ENCODE measurements around the gene ITIH2.
A peak's percentile ranks its signal among the peaks of the same experiment; 100 is the strongest.
"Not testable (repeated sequence)": the region's sequence is repeated elsewhere in the genome, so short reads cannot be mapped to it uniquely, and the experiment has no call there.

ITIH2 gene

GRCh38 chr10:7703140-7703539 is at the start of gene ITIH2:
ITIH2 (plus strand) TSS chr10:7703316; CDS start chr10:7703435, 119 bp downstream.
- DNase-seq (ENCODE audit: low read depth, low spot score) = no peak
- Histone ChIP-seq H3K36me3 (ENCODE audit: control insufficient read depth, insufficient read depth, low read length) (no peaks in the 10 kb centered on the region), H3K27ac (ENCODE audit: low read length) (no peak within 1 kb of the TSS), H3K4me3 (ENCODE audit: low read length) (no peak within 1 kb of the TSS), H3K27me3 (ENCODE audit: control insufficient read depth, insufficient read depth, low read length) (no peaks in the 10 kb centered on the region), H3K4me1 (ENCODE audit: control insufficient read depth, insufficient read depth, low read length) (no peaks in the 10 kb centered on the region), H3K9me3 (ENCODE audit: control insufficient read depth, insufficient read depth, low read length) (no peaks in the 10 kb centered on the region)
- WGBS (ENCODE audit: insufficient coverage, insufficient read length) = no CpG with 5 or more reads among the region's 4 CpGs

- no CpG with 5 or more reads among the region's 11 CpGs for WGBS (ENCODE audit: insufficient coverage, insufficient read length)
- H3K27me3 ChIP-seq (ENCODE audit: control insufficient read depth, insufficient read depth, low read length); H3K9me3 ChIP-seq (ENCODE audit: control insufficient read depth, insufficient read depth, low read length): not testable (repeated sequence)
Measured at GRCh38 chr10:7657079-7657478, 46.0 kb upstream of the ITIH2 start.

GRCh38 chr10:7657552-7657951 is 45.6 kb upstream of the ITIH2 start:
- DNase-seq (ENCODE audit: low read depth, low spot score) = no peak
- H3K9me3 ChIP-seq (ENCODE audit: control insufficient read depth, insufficient read depth, low read length) = no peaks in the 10 kb centered on the region
- no peaks in the 10 kb centered on the region for H3K36me3 ChIP-seq (ENCODE audit: control insufficient read depth, insufficient read depth, low read length)
- no peaks in the 10 kb centered on the region for H3K27me3 ChIP-seq (ENCODE audit: control insufficient read depth, insufficient read depth, low read length)
- H3K4me3 ChIP-seq (ENCODE audit: low read length) = no peak overlapping the region
- H3K27ac ChIP-seq (ENCODE audit: low read length) = no peak overlapping the region
- no peaks in the 10 kb centered on the region for H3K4me1 ChIP-seq (ENCODE audit: control insufficient read depth, insufficient read depth, low read length)
- WGBS (ENCODE audit: insufficient coverage, insufficient read length) = no CpG with 5 or more reads among the region's 2 CpGs

More at GRCh38 chr10:7657079-7657478, 46.0 kb upstream of the ITIH2 start:
- H3K4me1 ChIP-seq (ENCODE audit: control insufficient read depth, insufficient read depth, low read length); H3K4me3 ChIP-seq (ENCODE audit: low read length); H3K36me3 ChIP-seq (ENCODE audit: control insufficient read depth, insufficient read depth, low read length); H3K27ac ChIP-seq (ENCODE audit: low read length); DNase-seq (ENCODE audit: low read depth, low spot score): not testable (repeated sequence)

GRCh38 chr10:7659560-7659959 is 43.6 kb upstream of the ITIH2 start:
- no peak overlapping the region for H3K27ac ChIP-seq (ENCODE audit: low read length)
- no peak overlapping the region for H3K4me3 ChIP-seq (ENCODE audit: low read length)
- H3K9me3 ChIP-seq (ENCODE audit: control insufficient read depth, insufficient read depth, low read length) = no peaks in the 10 kb centered on the region
- H3K4me1 ChIP-seq (ENCODE audit: control insufficient read depth, insufficient read depth, low read length) = no peaks in the 10 kb centered on the region
- no peaks in the 10 kb centered on the region for H3K36me3 ChIP-seq (ENCODE audit: control insufficient read depth, insufficient read depth, low read length)
- no peaks in the 10 kb centered on the region for H3K27me3 ChIP-seq (ENCODE audit: control insufficient read depth, insufficient read depth, low read length)
- no peak for DNase-seq (ENCODE audit: low read depth, low spot score)
- WGBS (ENCODE audit: insufficient coverage, insufficient read length) = no CpG with 5 or more reads among the region's 4 CpGs

- Histone ChIP-seq H3K4me3 (ENCODE audit: low read length) (no peak overlapping the region), H3K36me3 (ENCODE audit: control insufficient read depth, insufficient read depth, low read length) (no peaks in the 10 kb centered on the region), H3K27me3 (ENCODE audit: control insufficient read depth, insufficient read depth, low read length) (peaks cover 8% of the 10 kb centered on the region; the same call in 1 of the 2 replicates), H3K27ac (ENCODE audit: low read length) (no peak overlapping the region), H3K4me1 (ENCODE audit: control insufficient read depth, insufficient read depth, low read length) (no peaks in the 10 kb centered on the region), H3K9me3 (ENCODE audit: control insufficient read depth, insufficient read depth, low read length) (no peaks in the 10 kb centered on the region)
- WGBS (ENCODE audit: insufficient coverage, insufficient read length) = no CpG with 5 or more reads among the region's 5 CpGs
- DNase-seq (ENCODE audit: low read depth, low spot score) = no peak
Measured at GRCh38 chr10:7662522-7662921, 40.6 kb upstream of the ITIH2 start.

GRCh38 chr10:7664707-7665106 is 38.4 kb upstream of the ITIH2 start:
- Histone ChIP-seq H3K9me3 (ENCODE audit: control insufficient read depth, insufficient read depth, low read length) (no peaks in the 10 kb centered on the region), H3K4me1 (ENCODE audit: control insufficient read depth, insufficient read depth, low read length) (no peaks in the 10 kb centered on the region), H3K27me3 (ENCODE audit: control insufficient read depth, insufficient read depth, low read length) (peaks cover 8% of the 10 kb centered on the region; the same call in 1 of the 2 replicates), H3K4me3 (ENCODE audit: low read length) (no peak overlapping the region), H3K27ac (ENCODE audit: low read length) (no peak overlapping the region), H3K36me3 (ENCODE audit: control insufficient read depth, insufficient read depth, low read length) (no peaks in the 10 kb centered on the region)
- WGBS (ENCODE audit: insufficient coverage, insufficient read length) = no CpG with 5 or more reads among the region's 2 CpGs
- no peak for DNase-seq (ENCODE audit: low read depth, low spot score)

GRCh38 chr10:7665767-7666166 is 37.3 kb upstream of the ITIH2 start:
- Histone ChIP-seq H3K36me3 (ENCODE audit: control insufficient read depth, insufficient read depth, low read length) (no peaks in the 10 kb centered on the region), H3K27me3 (ENCODE audit: control insufficient read depth, insufficient read depth, low read length) (peaks cover 8% of the 10 kb centered on the region; the same call in 1 of the 2 replicates), H3K4me3 (ENCODE audit: low read length) (peak overlapping the region; percentile 65; the same call in 1 of the 2 replicates), H3K4me1 (ENCODE audit: control insufficient read depth, insufficient read depth, low read length) (no peaks in the 10 kb centered on the region), H3K27ac (ENCODE audit: low read length) (no peak overlapping the region), H3K9me3 (ENCODE audit: control insufficient read depth, insufficient read depth, low read length) (no peaks in the 10 kb centered on the region)
- WGBS (ENCODE audit: insufficient coverage, insufficient read length) = no CpG with 5 or more reads among the region's 6 CpGs
- no peak for DNase-seq (ENCODE audit: low read depth, low spot score)

- WGBS (ENCODE audit: insufficient coverage, insufficient read length) = no CpG with 5 or more reads among the region's 54 CpGs
- H3K9me3 ChIP-seq (ENCODE audit: control insufficient read depth, insufficient read depth, low read length) = no peaks in the 10 kb centered on the region
- no peak for DNase-seq (ENCODE audit: low read depth, low spot score)
- H3K4me3 ChIP-seq (ENCODE audit: low read length) = peak within 1 kb of the TSS; percentile 69
- no peaks in the 10 kb centered on the region for H3K4me1 ChIP-seq (ENCODE audit: control insufficient read depth, insufficient read depth, low read length)
- no peak within 1 kb of the TSS for H3K27ac ChIP-seq (ENCODE audit: low read length)
- H3K36me3 ChIP-seq (ENCODE audit: control insufficient read depth, insufficient read depth, low read length) = no peaks in the 10 kb centered on the region
- H3K27me3 ChIP-seq (ENCODE audit: control insufficient read depth, insufficient read depth, low read length) = peaks cover 8% of the 10 kb centered on the region; the same call in 1 of the 2 replicates
Measured at GRCh38 chr10:7666253-7667023, 36.7 kb upstream of the ITIH2 start, which contains the start of gene ITIH5. ITIH5 (minus strand) TSS chr10:7666966; CDS start chr10:7666892, 74 bp downstream.

- Histone ChIP-seq H3K27me3 (ENCODE audit: control insufficient read depth, insufficient read depth, low read length) (peaks cover 8% of the 10 kb centered on the region), H3K36me3 (ENCODE audit: control insufficient read depth, insufficient read depth, low read length) (no peaks in the 10 kb centered on the region), H3K4me3 (ENCODE audit: low read length) (peak overlapping the region; percentile 69), H3K27ac (ENCODE audit: low read length) (no peak overlapping the region), H3K9me3 (ENCODE audit: control insufficient read depth, insufficient read depth, low read length) (no peaks in the 10 kb centered on the region), H3K4me1 (ENCODE audit: control insufficient read depth, insufficient read depth, low read length) (no peaks in the 10 kb centered on the region)
- WGBS (ENCODE audit: insufficient coverage, insufficient read length) = no CpG with 5 or more reads among the region's 44 CpGs
- DNase-seq (ENCODE audit: low read depth, low spot score) = no peak
Measured at GRCh38 chr10:7667262-7668141, 35.6 kb upstream of the ITIH2 start.

GRCh38 chr10:7670157-7670556 is 33.0 kb upstream of the ITIH2 start:
- DNase-seq (ENCODE audit: low read depth, low spot score) = no peak
- H3K27ac ChIP-seq (ENCODE audit: low read length) = no peak overlapping the region
- H3K36me3 ChIP-seq (ENCODE audit: control insufficient read depth, insufficient read depth, low read length) = no peaks in the 10 kb centered on the region
- peaks cover 8% of the 10 kb centered on the region for H3K27me3 ChIP-seq (ENCODE audit: control insufficient read depth, insufficient read depth, low read length)
- H3K4me3 ChIP-seq (ENCODE audit: low read length) = no peak overlapping the region
- H3K4me1 ChIP-seq (ENCODE audit: control insufficient read depth, insufficient read depth, low read length) = no peaks in the 10 kb centered on the region
- WGBS (ENCODE audit: insufficient coverage, insufficient read length) = no CpG with 5 or more reads among the region's 3 CpGs
- H3K9me3 ChIP-seq (ENCODE audit: control insufficient read depth, insufficient read depth, low read length) = no peaks in the 10 kb centered on the region

Data from iPS DF 6.9 (cell line).